Dendritic cell treated with granulocyte-macrophage colony-stimulating factor and Interleukin-4, amounts not matched to agents 40 ng/mL and 50 ng/mL, for 4 days (primary cell): ENCODE measurements around the gene HPDL.
"Not testable (repeated sequence)": the region's sequence is repeated elsewhere in the genome, so short reads cannot be mapped to it uniquely, and the experiment has no call there.

ENCODE experiments used
- H3K27ac Mint-ChIP-seq: one replicate; pipeline ENCODE4 v1.8.0; 2022; ENCODE audit warnings: mild to moderate bottlenecking, mixed read lengths
- H3K27me3 Mint-ChIP-seq: one replicate; pipeline ENCODE4 v1.8.0; 2022; ENCODE audit warnings: mild to moderate bottlenecking, mixed read lengths
- H3K36me3 Mint-ChIP-seq: one replicate; pipeline ENCODE4 v1.8.0; 2022; ENCODE audit warnings: low read depth, mixed read lengths
- H3K4me1 Mint-ChIP-seq: one replicate; pipeline ENCODE4 v1.8.0; 2022; ENCODE audit warnings: low read depth, mixed read lengths
- H3K4me3 Mint-ChIP-seq: one replicate; pipeline ENCODE4 v1.8.0; 2022; ENCODE audit warnings: mild to moderate bottlenecking, moderate library complexity, mixed read lengths
- H3K9me3 Mint-ChIP-seq: one replicate; pipeline ENCODE4 v1.8.0; 2022; ENCODE audit warnings: mixed read lengths
- intact Hi-C: fragments of 100-400 bp; cut with micrococcal nuclease; formaldehyde crosslinking; loops from one replicate; pipeline ENCODE4 v1.15.0; 2022

HPDL gene

GRCh38 chr1:45326627-45327623, at the start of gene HPDL:
Gene HPDL, plus strand, starts transcription at chr1:45326895. Its CDS starts 254 bp downstream, at chr1:45327149.
- Mint-ChIP-seq H3K4me3 (peak within 1 kb of the TSS; percentile 73), H3K36me3 (peaks cover 34% of the 10 kb centered on the region), H3K27me3 (peaks cover 18% of the 10 kb centered on the region), H3K27ac (no peak within 1 kb of the TSS), H3K9me3 (no peaks in the 10 kb centered on the region), H3K4me1 (peaks cover 10% of the 10 kb centered on the region)
- intact Hi-C loops = no loop called here

- intact Hi-C loops = no loop called here
- H3K27me3 Mint-ChIP-seq = no peaks in the 10 kb centered on the region
- no peak overlapping the region for H3K4me3 Mint-ChIP-seq
- H3K27ac Mint-ChIP-seq = no peak overlapping the region
- H3K4me1 Mint-ChIP-seq = peaks cover 7% of the 10 kb centered on the region
- no peaks in the 10 kb centered on the region for H3K36me3 Mint-ChIP-seq
- H3K9me3 Mint-ChIP-seq = no peaks in the 10 kb centered on the region
Observed at GRCh38 chr1:45282351-45282750, 44.3 kb upstream of the HPDL start.

GRCh38 chr1:45284858-45285257, 41.8 kb upstream of the HPDL start:
- H3K4me3 Mint-ChIP-seq, H3K9me3 Mint-ChIP-seq, H3K27ac Mint-ChIP-seq, H3K27me3 Mint-ChIP-seq, intact Hi-C loops, H3K4me1 Mint-ChIP-seq, H3K36me3 Mint-ChIP-seq: not testable (repeated sequence)

- H3K9me3 Mint-ChIP-seq, H3K27me3 Mint-ChIP-seq, H3K27ac Mint-ChIP-seq, H3K4me3 Mint-ChIP-seq, H3K4me1 Mint-ChIP-seq, intact Hi-C loops, H3K36me3 Mint-ChIP-seq: not testable (repeated sequence)
Observed at GRCh38 chr1:45286521-45286920, 40.2 kb upstream of the HPDL start.

GRCh38 chr1:45291002-45291401, 35.7 kb upstream of the HPDL start:
- H3K27ac Mint-ChIP-seq, H3K4me1 Mint-ChIP-seq, H3K36me3 Mint-ChIP-seq, intact Hi-C loops, H3K4me3 Mint-ChIP-seq, H3K27me3 Mint-ChIP-seq, H3K9me3 Mint-ChIP-seq: not testable (repeated sequence)

- Mint-ChIP-seq H3K27me3 (no peaks in the 10 kb centered on the region), H3K4me3 (no peak overlapping the region), H3K4me1 (no peaks in the 10 kb centered on the region), H3K9me3 (no peaks in the 10 kb centered on the region), H3K36me3 (no peaks in the 10 kb centered on the region), H3K27ac (no peak overlapping the region)
- intact Hi-C loops = no loop called here
Observed at GRCh38 chr1:45291716-45292115, 35.0 kb upstream of the HPDL start.

GRCh38 chr1:45297666-45298356, 28.9 kb upstream of the HPDL start:
- Mint-ChIP-seq H3K27me3 (no peaks in the 10 kb centered on the region), H3K4me3 (no peak overlapping the region), H3K36me3 (no peaks in the 10 kb centered on the region), H3K4me1 (no peaks in the 10 kb centered on the region), H3K9me3 (no peaks in the 10 kb centered on the region), H3K27ac (no peak overlapping the region)
- intact Hi-C loops = no loop called here

DNA sequence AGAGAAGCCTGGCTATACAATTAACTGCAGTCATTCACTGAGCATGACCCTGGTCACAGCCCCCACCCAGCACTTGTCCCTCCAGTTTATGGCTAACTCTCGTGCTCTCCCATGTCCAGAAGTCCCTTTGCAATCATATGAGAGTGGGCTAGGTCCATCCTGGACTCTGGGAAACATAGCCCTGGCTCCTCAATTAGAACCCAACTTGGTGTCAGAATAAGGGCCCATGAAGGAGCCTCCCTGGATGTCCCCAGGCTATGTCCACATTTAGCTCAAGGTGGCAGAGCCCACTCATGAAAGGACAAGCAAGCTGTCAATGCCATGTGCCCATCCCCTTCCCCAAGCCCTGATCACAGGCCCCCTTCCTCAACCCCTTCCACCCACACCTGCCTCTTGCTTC, 27.4 kb upstream of the HPDL start:
- no peaks in the 10 kb centered on the region for H3K9me3 Mint-ChIP-seq
- H3K4me1 Mint-ChIP-seq = peaks cover 4% of the 10 kb centered on the region
- H3K4me3 Mint-ChIP-seq = no peak overlapping the region
- H3K36me3 Mint-ChIP-seq = peaks cover 9% of the 10 kb centered on the region
- intact Hi-C loops = no loop called here
- no peaks in the 10 kb centered on the region for H3K27me3 Mint-ChIP-seq
- no peak overlapping the region for H3K27ac Mint-ChIP-seq

DNA sequence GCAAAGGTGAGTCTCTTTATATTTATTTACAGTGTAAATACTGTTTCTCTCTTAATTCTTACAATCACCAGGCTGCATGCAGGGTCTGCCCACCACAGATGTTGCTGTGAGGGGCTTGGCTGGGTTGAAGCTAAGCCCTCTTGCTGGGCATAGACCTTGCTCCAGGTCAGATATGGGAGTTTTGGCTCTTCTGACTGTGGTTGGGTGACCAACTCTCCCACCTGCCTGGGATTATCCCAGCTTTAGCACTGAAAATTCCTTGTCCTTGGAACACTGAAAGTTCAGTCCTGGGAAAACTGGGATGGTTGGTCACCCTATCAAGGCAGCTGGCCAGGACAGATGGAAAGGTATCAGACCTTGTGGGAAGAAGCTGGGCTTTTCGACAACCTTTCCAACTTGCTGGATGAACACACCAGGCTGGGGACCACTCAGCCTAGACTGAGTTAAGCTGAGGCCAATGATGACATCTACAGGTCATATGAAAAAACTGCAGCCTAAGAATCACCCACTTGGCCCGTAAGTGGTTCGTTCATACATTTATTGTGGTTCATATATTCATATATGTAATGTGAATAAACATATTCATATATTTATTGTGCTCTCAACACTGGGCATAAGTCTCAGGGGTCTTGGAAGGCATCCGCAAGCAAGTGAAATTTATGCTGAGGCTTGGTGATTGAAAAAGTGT, 26.6 kb upstream of the HPDL start:
- intact Hi-C loops = loop anchor here (1.0 to 5.0 kb wide), 5 partner anchors 192 to 518 kb away; partner anchors contain the start of gene TESK2
- Mint-ChIP-seq H3K27ac (no peak overlapping the region), H3K4me1 (peaks cover 10% of the 10 kb centered on the region), H3K4me3 (no peak overlapping the region), H3K27me3 (no peaks in the 10 kb centered on the region), H3K9me3 (no peaks in the 10 kb centered on the region), H3K36me3 (peaks cover 9% of the 10 kb centered on the region)

DNA sequence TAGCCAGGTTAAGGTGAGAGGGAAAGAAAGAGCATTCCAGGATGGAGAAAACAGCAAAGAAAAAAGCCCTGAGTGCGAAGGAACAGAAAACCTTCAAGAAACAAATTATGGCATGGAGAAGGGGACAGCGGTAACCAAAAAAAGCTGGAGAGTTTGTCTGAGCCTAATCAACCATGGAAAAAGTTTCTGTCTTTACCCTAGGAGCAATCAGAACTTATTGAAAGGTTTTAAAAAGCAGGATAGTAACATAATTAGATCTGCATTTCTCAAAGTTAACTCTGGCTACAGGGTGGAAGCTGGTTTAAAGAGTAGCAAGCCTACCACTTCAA, 26.1 kb upstream of the HPDL start:
- peaks cover 9% of the 10 kb centered on the region for H3K36me3 Mint-ChIP-seq
- no peak overlapping the region for H3K27ac Mint-ChIP-seq
- H3K4me1 Mint-ChIP-seq = peaks cover 10% of the 10 kb centered on the region
- H3K9me3 Mint-ChIP-seq = no peaks in the 10 kb centered on the region
- intact Hi-C loops = loop anchor here (1.0 to 5.0 kb wide), 5 partner anchors 192 to 518 kb away; partner anchors contain the start of gene TESK2
- no peak overlapping the region for H3K4me3 Mint-ChIP-seq
- H3K27me3 Mint-ChIP-seq = no peaks in the 10 kb centered on the region

DNA sequence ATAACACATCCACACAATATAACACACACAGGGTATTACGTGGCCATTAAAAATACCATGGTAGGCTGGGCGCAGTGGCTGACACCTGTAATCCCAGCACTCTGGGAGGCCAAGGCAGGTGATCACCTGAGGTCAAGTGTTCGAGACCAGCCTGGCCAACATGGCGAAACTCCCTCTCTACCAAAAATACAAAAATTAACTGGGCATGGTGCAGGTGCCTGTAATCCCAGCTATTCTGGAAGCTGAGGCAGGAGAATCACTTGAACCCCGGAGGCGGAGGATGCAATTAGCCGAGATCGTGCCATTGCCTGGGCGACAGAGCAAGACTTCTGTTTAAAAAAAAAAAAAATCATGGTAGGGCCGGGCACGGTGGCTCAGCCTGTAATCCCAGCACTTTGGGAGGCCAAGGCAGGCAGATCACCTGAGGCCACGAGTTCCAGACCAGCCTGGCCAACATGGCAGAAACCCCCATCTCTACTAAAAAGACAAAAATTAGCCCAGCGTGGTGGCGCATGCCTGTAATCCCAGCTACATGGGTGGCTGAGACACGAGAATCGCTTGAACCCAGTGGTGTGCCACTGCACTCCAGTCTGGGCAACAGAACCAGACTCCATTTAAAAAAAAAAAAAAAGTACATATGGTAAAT, 24.1 kb upstream of the HPDL start:
- Mint-ChIP-seq H3K9me3 (no peaks in the 10 kb centered on the region), H3K27ac (peak overlapping the region; percentile 99), H3K4me1 (peaks cover 10% of the 10 kb centered on the region), H3K36me3 (peaks cover 9% of the 10 kb centered on the region), H3K27me3 (no peaks in the 10 kb centered on the region), H3K4me3 (peak overlapping the region; percentile 41)
- intact Hi-C loops = loop anchor here (1.0 to 5.0 kb wide), 5 partner anchors 38 to 520 kb away; partner anchors contain the start of genes MUTYH, TESK2, TOE1 and UROD

DNA sequence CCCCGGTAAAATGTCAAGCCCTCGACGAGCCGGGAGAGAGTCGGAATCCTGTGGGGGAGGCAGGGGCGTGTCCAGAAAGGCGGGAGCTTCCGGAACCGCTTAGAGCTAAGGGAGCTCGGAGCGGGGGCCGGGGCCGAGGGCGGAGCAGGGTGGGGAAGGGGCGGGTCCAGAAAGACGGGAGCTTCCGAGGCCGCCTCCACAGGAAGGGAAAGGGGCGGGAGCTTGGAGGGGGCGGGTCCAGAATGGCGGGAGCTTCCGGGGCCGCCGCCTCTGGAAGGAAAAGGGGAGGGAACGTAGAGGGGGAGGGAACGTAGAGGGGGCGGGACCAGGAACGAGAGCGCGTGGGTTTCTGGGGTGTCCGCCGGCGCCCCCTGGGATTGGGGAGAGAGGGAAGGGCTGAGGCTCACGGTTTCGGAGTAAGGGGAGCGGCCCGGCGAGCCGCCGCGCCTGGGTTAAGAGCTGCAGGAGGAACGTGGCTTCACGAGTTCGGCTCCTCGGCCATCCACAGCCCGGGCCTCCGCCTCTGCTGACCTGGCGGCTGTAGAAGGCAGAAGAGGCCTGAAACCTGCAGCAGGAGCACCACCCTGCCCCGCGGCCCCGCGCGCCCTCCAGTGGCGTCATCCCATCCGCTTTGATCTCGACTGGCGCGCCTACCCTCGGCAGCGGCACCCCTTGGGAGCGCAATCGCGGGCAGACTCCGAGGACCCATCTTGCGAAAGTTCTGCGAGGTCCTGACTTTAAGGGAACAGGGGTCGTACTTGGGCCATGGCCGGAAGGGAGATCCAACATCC, 23.0 kb upstream of the HPDL start:
- no peaks in the 10 kb centered on the region for H3K27me3 Mint-ChIP-seq
- peak overlapping the region; percentile 84 for H3K4me3 Mint-ChIP-seq
- no peaks in the 10 kb centered on the region for H3K9me3 Mint-ChIP-seq
- H3K36me3 Mint-ChIP-seq = peaks cover 9% of the 10 kb centered on the region
- peak overlapping the region; percentile 99 for H3K27ac Mint-ChIP-seq
- intact Hi-C loops = loop anchor here (1.0 to 5.0 kb wide), 5 partner anchors 37 to 521 kb away; partner anchors contain the start of genes MUTYH, TESK2, TOE1 and UROD
- peaks cover 10% of the 10 kb centered on the region for H3K4me1 Mint-ChIP-seq
